ENCODE data around the gene LMOD3.

LMOD3 gene

GRCh38 chr3:69120879-69121464 lies 1.4 kb downstream of the LMOD3 start:
- Histone ChIP-seq H3K79me2 (ENCODE audit: insufficient read depth, low read depth) (no peaks in the 10 kb centered on the region), H2AFZ (ENCODE audit: low read depth) (peak overlapping the region; percentile 44), H3K36me3 (ENCODE audit: insufficient read depth) (no peaks in the 10 kb centered on the region), H4K20me1 (ENCODE audit: insufficient read depth) (no peaks in the 10 kb centered on the region), H3K4me2 (no peak overlapping the region), H3K9ac (no peak overlapping the region), H3K4me1 (ENCODE audit: low read depth, poor library complexity, severe bottlenecking) (peaks cover 11% of the 10 kb centered on the region), H3K4me3 (IDR thresholded peaks at IDR 0.05; ENCODE audit: insufficient read depth, low read depth, low read length) (no peak overlapping the region), H3K27me3 (ENCODE audit: insufficient read depth, low read depth) (no peaks in the 10 kb centered on the region), H3K27ac (no peak overlapping the region)
- TF ChIP-seq, protein P1, sequence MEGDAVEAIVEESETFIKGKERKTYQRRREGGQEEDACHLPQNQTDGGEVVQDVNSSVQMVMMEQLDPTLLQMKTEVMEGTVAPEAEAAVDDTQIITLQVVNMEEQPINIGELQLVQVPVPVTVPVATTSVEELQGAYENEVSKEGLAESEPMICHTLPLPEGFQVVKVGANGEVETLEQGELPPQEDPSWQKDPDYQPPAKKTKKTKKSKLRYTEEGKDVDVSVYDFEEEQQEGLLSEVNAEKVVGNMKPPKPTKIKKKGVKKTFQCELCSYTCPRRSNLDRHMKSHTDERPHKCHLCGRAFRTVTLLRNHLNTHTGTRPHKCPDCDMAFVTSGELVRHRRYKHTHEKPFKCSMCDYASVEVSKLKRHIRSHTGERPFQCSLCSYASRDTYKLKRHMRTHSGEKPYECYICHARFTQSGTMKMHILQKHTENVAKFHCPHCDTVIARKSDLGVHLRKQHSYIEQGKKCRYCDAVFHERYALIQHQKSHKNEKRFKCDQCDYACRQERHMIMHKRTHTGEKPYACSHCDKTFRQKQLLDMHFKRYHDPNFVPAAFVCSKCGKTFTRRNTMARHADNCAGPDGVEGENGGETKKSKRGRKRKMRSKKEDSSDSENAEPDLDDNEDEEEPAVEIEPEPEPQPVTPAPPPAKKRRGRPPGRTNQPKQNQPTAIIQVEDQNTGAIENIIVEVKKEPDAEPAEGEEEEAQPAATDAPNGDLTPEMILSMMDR (conservative IDR thresholded peaks at IDR 0.05; ENCODE audit: low read depth, low read length) = peak; percentile 73

DNA sequence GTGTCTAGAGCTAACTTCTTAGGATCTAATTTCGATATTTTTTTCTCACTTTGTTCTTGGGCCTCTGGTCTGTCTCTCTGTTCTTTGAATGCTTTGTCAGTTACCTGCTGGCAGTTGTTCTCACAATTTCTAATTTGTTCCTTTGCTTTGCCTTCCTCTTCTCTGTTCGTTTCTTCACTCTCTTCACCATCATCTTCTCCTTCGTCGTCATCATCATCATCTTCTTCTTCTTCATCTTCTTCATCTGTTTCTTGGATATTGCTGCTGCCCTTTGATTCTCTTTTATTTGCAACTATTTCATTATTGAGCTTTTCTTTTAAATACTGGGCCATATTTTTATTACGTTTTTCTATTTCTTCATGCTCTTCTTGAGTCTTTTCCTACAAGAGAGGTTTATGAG lies 2.7 kb downstream of the LMOD3 start:
- no peak overlapping the region for H3K27ac ChIP-seq
- no peaks in the 10 kb centered on the region for H4K20me1 ChIP-seq (ENCODE audit: insufficient read depth)
- H3K79me2 ChIP-seq (ENCODE audit: insufficient read depth, low read depth) = no peaks in the 10 kb centered on the region
- H3K27me3 ChIP-seq (ENCODE audit: insufficient read depth, low read depth) = no peaks in the 10 kb centered on the region
- H3K9ac ChIP-seq = no peak overlapping the region
- H3K36me3 ChIP-seq (ENCODE audit: insufficient read depth) = no peaks in the 10 kb centered on the region
- TF ChIP-seq, protein P1 (conservative IDR thresholded peaks at IDR 0.05; ENCODE audit: low read depth, low read length) = no peak
- H2AFZ ChIP-seq (ENCODE audit: low read depth) = no peak overlapping the region
- H3K4me2 ChIP-seq = no peak overlapping the region
- no peak overlapping the region for H3K4me3 ChIP-seq (IDR thresholded peaks at IDR 0.05; ENCODE audit: insufficient read depth, low read depth, low read length)
- H3K4me1 ChIP-seq (ENCODE audit: low read depth, poor library complexity, severe bottlenecking) = peaks cover 17% of the 10 kb centered on the region

- H3K4me3 ChIP-seq (IDR thresholded peaks at IDR 0.05; ENCODE audit: insufficient read depth, low read depth, low read length) = no peak overlapping the region
- H3K36me3 ChIP-seq (ENCODE audit: insufficient read depth) = no peaks in the 10 kb centered on the region
- H3K4me1 ChIP-seq (ENCODE audit: low read depth, poor library complexity, severe bottlenecking) = peaks cover 17% of the 10 kb centered on the region
- H2AFZ ChIP-seq (ENCODE audit: low read depth) = no peak overlapping the region
- H3K9ac ChIP-seq = no peak overlapping the region
- H3K27me3 ChIP-seq (ENCODE audit: insufficient read depth, low read depth) = no peaks in the 10 kb centered on the region
- H3K4me2 ChIP-seq = no peak overlapping the region
- no peaks in the 10 kb centered on the region for H3K79me2 ChIP-seq (ENCODE audit: insufficient read depth, low read depth)
- TF ChIP-seq, protein P1 (conservative IDR thresholded peaks at IDR 0.05; ENCODE audit: low read depth, low read length) = no peak
- no peaks in the 10 kb centered on the region for H4K20me1 ChIP-seq (ENCODE audit: insufficient read depth)
- H3K27ac ChIP-seq = no peak overlapping the region
These were observed 3.3 kb downstream of the LMOD3 start for GRCh38 chr3:69119138-69119537.

- TF ChIP-seq, protein P1 (conservative IDR thresholded peaks at IDR 0.05; ENCODE audit: low read depth, low read length) = no peak
- Histone ChIP-seq H2AFZ (ENCODE audit: low read depth) (no peak overlapping the region), H3K27ac (no peak overlapping the region), H3K9ac (no peak overlapping the region), H3K4me3 (IDR thresholded peaks at IDR 0.05; ENCODE audit: insufficient read depth, low read depth, low read length) (no peak overlapping the region), H3K36me3 (ENCODE audit: insufficient read depth) (no peaks in the 10 kb centered on the region), H3K27me3 (ENCODE audit: insufficient read depth, low read depth) (no peaks in the 10 kb centered on the region), H3K4me1 (ENCODE audit: low read depth, poor library complexity, severe bottlenecking) (peaks cover 17% of the 10 kb centered on the region), H3K79me2 (ENCODE audit: insufficient read depth, low read depth) (no peaks in the 10 kb centered on the region), H4K20me1 (ENCODE audit: insufficient read depth) (no peaks in the 10 kb centered on the region), H3K4me2 (no peak overlapping the region)
These were observed 3.8 kb downstream of the LMOD3 start for GRCh38 chr3:69118555-69118954.

Measured in KMS-11 (cell line).